Smooth muscle cell of the brain vasculature (primary cell): ENCODE measurements around the gene XNDC1N.

Experiments used
- DNase-seq: peaks from one replicate; pipeline ENCODE4 v3.0.0-alpha.2; 2012; ENCODE audit warnings: low read depth, low spot score

XNDC1N gene, protein sequence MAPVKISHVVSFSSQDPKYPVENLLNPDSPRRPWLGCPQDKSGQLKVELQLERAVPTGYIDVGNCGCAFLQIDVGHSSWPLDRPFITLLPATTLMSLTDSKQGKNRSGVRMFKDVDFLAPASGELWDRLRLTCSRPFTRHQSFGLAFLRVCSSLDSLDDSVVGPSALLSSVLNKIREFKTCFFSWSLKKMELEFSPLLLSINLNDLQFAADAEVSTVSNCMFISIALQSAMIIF

GRCh38 chr11:71927820-71928736 lies at the start of gene XNDC1N:
TSS of gene XNDC1N (minus strand) at chr11:71928594. CDS start at chr11:71923353, 5,241 bp downstream.
- peak; percentile 80 for DNase-seq

DNA sequence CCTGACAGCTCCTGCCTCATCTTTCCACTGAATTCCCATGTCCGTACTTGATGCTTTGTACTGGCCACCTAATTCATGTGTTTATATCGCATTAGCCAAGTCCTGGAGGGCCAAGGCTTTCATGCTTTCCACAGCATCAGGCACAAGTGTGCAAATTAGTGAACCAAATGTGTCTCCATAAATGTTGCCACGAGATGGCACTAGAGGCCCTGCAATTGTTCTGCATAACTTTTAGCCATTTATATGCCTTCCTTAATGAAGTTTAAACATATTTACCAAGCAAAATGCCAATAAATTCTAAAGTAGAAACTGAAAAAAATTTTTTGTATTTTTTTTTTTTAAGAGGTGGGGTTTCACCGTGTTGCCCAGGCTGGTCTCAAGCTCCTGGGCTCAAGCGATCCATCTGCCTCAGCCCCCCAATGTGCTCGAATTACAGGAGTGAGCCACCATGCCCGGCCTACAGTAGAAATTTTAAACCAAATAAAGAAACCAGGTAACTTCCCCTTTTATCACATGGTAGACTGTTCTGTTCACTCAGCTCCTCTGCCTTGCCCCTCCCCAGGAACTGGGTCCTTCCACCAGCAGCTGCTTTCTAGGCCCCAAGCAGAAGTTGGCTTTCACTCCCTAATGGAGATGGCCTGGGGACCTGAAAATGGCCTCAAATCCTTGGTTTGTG lies 49.5 kb upstream of the XNDC1N start:
- DNase-seq = no peak

GRCh38 chr11:71977090-71977489 lies 48.7 kb upstream of the XNDC1N start:
- DNase-seq = no peak

- DNase-seq = no peak
These were observed 48.2 kb upstream of the XNDC1N start for GRCh38 chr11:71976551-71976950.

DNA sequence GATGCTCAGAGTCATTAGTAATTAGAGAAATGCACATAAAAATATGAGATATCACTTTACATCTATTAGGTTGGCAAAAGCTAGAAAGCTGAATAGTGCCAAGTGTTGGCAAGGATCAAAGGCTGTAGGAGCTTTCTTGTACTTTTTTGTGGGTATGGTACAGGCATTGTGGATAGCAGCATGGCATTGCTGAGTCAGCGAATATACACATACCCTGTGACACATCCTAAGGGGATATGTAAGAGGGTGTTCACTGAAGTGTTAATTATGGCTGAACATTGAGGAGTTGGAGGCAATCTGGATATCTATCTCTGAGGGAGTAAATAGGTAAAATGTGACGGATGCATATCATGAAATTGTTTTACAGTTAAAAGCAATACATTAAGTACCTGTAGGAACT lies 43.3 kb upstream of the XNDC1N start:
- no peak for DNase-seq

GRCh38 chr11:71964641-71965040 lies 36.2 kb upstream of the XNDC1N start:
- no peak for DNase-seq

- no peak for DNase-seq
These were observed 35.1 kb upstream of the XNDC1N start for GRCh38 chr11:71963468-71963867.

DNA sequence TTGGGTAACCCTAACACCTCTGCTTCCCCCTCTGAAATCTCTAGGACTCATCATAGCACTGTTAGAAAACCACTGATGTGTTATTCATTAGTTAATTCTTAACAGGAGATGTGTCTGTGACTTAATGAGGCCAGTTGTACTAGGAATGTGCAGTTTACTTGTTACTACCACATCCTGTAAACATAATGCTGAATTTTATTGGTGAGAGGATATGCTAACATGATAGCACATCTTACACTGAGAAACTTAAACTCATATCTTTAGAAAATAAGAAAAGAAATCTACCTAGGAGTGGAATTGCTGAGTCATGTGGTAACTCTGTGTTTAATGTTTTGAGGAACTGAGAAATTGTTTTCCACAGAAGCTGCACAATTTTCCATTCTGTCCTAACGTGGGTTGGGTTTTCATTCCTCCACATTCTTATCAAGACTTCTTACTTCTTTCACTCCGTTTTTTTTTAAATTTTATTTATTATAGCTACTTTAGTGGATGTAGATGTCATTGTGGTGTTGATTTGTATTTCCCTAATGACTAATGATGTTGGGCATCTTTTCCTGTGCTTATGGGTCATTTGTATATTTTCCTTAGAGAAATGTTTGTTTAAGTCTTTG lies 34.1 kb upstream of the XNDC1N start:
- DNase-seq = no peak

DNA sequence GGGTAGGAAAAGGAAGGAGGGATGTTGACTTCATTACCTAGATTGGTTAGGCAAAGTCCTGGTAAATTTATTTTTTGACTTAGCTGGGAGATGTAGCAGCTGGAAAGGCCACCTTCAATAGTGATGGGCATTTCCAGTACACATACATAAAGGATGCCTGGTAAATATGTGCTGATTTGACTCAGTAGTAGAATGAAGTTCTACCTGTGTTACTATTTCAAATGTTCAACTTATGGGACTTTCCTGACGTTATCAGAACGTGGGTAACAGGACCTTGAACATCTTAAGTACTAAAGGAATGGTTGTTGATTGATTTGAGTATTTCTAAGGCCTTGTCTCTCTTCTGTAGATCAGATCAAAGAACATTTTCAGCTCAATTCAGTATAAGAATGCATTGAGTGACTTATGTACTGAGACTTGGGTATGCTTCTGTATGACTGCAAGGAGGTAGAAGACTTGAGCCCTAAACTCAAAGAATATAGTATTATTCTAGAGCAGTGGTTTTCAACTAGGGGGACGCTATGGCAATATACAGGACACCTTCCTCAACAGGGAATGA lies 27.6 kb upstream of the XNDC1N start:
- DNase-seq = no peak

DNA sequence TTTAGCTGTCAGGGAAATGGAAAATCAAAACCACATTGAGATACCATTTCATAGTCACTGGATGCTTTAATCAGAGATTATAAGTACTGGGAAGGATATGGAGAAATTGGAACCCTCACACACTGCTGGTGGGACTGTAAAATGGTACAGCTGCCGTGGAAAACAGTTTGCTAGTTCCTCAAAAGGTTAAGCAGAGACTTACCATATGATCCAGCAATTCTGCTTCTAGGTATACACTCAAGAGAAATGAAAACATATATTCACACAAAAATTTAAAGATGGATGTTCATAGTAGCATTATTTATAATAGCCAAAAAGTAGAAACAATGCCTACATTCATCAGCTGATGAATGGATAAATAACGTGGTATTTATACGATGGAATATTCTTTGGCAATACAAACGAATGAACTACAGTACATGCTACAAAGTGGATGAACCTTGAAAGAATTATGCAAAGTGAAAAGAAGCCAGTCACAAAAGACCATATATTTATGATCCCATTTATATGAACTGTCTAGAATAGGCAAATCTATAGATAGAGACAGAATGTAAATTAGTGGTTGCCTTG lies 23.4 kb upstream of the XNDC1N start:
- no peak for DNase-seq

DNA sequence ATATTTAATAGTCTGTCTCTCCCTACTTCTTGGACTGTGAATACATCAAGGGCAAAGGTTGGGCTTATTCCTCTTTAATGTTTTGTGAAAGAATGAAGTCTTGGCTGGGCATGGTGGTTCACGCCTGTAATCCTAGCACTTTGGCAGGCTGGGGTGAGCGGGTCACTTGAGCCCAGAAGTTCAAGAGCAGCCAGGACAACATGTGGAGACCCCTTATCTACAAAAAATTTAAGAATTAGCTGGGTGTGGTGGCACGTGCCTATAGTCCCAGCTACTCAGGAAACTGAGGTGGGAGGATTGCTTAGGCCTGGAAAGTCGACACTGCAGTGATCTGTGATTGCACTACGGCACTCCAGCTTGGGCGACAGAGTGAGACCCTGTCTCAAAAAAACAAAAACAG lies 20.6 kb upstream of the XNDC1N start:
- no peak for DNase-seq

GRCh38 chr11:71948314-71949027 lies 20.1 kb upstream of the XNDC1N start:
- no peak for DNase-seq

DNA sequence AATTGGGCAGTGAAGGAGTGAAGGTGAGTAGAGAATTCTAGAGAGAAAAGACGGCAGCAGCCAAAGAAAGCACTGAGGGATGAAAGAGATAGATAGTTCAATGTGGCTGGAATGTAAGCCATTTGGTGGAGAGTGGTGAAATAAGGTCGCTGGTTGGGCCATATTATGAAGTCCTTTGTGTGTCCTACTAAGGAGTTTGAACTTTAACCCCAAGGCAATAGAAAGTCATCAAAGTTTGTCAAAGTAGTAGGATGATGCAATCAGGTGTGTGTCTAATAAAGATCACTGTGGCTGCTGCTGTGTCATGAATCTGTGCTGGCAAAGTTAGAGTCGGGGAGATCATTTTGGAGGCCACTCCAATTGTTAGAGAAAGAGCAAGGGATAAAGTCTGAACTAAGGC lies 19.1 kb upstream of the XNDC1N start:
- no peak for DNase-seq

DNA sequence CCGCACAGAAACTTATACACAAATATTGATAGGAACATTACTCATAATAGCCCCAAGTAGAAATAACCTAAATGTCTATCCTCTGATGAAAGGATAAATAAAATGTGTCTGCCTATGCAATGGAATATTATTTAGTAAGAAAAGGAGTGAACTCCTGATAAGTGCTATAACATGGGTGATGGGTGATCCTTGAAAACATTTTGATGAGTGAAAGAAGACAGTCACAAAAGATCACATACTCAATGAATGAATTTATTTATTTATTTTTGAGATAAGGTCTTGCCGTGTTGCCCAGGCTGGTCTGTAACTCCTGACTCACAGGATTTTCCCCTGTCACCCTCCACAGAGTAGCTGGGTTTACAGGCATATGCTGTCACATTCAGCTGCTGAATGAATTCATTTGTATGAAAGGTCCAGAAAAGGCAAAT lies 17.8 kb upstream of the XNDC1N start:
- no peak for DNase-seq

DNA sequence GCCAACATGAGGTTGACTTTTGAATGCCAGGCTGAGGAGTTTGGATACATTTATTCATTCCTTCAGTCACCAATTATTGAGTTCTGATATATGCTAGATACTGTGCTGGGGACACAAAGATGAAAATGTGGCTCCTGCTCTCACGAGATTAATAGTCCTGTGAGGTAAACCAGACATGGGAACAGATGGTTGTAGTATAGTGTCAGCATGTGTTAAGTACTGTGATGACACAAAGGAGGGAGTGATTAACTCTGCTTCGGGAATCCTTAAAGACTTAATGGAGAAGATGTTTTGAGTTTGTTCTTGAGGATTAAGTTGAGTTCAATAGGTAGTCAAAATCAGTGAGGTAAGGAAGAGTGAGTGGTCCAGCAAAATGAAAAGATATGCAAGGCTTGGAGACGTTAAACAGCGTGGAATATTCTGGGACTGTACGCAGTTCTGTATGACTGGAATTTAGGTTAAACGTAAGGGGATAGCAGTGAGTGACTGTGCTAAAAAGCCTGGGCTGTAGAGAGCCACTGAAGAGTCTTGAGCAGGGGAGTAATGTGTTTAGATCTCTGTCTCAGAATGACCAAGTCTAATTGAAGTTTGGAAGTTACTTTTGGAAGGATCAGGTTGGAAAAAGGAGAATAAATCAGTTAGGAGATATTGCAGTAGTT lies 12.3 kb upstream of the XNDC1N start:
- no peak for DNase-seq

GRCh38 chr11:71937826-71938225 lies 9.4 kb upstream of the XNDC1N start:
- no peak for DNase-seq

GRCh38 chr11:71936825-71937224 lies 8.4 kb upstream of the XNDC1N start:
- no peak for DNase-seq

GRCh38 chr11:71935338-71935925 lies 7.0 kb upstream of the XNDC1N start:
- no peak for DNase-seq

DNA sequence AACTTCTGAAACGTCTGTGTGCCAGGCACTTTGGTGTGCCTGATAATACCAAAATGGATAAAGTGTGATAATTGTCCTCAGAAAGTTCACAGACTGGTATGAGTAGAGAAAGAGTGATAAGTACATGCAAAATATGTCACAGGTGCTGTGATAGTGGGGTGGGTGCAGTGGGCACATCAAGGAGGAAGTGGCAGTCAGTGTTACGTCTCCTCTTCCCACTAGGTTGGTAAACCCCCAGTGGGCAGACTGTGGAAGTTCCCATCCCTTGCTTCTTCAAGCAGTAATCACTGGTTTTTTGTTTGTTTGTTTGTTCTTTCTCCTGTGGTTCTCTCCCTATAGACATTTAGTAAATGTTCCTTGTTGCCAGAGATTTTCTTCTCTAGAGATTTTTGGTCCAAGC lies 5.8 kb upstream of the XNDC1N start:
- DNase-seq = no peak
